Stromal cell of bone marrow (primary cell): ENCODE results near the gene APOBEC3B.
"Not testable (repeated sequence)": the region's sequence is repeated elsewhere in the genome, so short reads cannot be mapped to it uniquely, and the experiment has no call there.

Experiments
- DNase-seq: peaks from one replicate; pipeline ENCODE4 v3.0.0-alpha.2; 2012; ENCODE audit warnings: low read depth

APOBEC3B gene

GRCh38 chr22:38967451-38968450, 14.4 kb upstream of the APOBEC3B start:
- no peak for DNase-seq

- DNase-seq: no peak
Observed at GRCh38 chr22:38968801-38969200, 13.3 kb upstream of the APOBEC3B start.

- DNase-seq: no peak
Observed at GRCh38 chr22:38970551-38970950, 11.6 kb upstream of the APOBEC3B start.

DNA sequence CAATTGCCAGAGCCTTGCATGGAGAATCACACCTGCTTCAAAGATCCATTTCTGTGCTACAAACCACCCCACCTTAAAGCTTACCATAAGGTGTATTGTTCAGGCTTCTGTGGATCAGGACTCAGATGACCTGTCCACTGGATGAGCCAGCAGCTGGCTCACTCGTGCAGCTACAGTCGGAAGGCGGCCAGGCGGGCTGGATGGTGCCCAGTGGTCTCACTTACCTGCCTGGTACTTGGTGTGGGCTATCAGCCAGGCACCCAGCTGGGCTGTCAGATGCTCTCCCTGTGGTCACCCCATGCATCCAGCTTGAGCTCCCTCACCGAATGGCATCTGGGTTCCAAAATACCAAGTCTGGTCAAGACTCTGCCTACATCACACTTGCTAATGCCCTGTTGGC, 10.9 kb upstream of the APOBEC3B start:
- DNase-seq: no peak

DNA sequence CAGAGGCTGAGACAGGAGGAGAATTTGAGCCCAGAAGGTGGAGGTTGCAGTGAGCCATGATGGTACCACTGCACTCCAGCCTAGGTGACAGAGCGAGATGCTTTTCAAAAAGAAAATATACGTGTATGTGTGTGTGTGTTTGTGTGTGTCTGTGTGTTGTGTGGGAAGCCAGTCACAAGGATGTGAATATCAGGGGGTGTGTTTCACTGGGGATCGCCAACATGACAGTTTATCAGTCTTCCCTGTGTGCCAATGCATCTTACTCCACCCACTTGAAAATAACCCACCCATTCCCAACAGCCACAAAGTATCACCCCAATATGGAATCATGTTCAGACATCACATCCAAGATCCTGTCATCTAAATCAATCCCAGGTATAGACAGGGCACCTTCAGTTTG, 10.4 kb upstream of the APOBEC3B start:
- no peak for DNase-seq

GRCh38 chr22:38972558-38972957, 9.6 kb upstream of the APOBEC3B start:
- DNase-seq: no peak

- DNase-seq: no peak
Observed at GRCh38 chr22:38973289-38974169, 8.6 kb upstream of the APOBEC3B start.

- no peak for DNase-seq
Observed at GRCh38 chr22:38974170-38974825, 7.8 kb upstream of the APOBEC3B start.

DNA sequence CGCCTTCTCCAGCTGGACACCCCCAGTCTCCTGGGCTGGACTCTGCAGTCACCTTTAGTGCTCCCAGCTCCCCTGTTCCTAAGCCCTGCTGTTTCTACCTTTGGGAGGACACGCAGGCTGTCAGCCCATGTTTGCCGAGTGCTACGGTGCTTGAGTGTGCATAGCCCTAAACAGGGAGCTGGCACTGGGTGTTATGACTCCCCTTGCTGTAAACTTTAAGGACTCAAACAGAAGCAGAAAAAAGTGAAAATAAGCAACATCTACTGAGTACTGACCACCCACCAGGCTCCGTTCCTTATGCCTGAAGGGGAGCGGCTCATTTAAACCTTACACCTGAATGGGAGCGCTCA, 7.3 kb upstream of the APOBEC3B start:
- DNase-seq: no peak

GRCh38 chr22:38977289-38977688, 4.9 kb upstream of the APOBEC3B start:
- not testable (repeated sequence) for DNase-seq

DNA sequence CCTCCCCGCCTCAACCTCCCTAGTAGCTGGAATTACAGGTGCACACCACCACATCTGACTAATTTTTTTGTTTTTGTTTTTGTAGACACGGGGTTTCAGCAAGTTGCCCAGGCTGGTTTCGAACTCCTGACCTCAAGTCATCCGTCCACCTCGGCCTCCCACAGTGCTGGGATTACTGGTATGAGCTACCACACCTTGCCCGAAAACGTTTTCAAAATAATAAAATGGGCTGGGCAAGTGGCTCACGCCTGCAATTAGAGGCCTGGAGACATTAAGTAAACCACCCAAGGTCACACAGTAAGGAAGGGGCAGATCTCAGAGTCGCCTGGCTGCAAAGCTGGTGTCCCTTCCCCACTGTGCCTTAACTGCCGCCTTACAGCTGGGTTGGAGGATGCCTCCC, 1.6 kb upstream of the APOBEC3B start:
- not testable (repeated sequence) for DNase-seq

DNA sequence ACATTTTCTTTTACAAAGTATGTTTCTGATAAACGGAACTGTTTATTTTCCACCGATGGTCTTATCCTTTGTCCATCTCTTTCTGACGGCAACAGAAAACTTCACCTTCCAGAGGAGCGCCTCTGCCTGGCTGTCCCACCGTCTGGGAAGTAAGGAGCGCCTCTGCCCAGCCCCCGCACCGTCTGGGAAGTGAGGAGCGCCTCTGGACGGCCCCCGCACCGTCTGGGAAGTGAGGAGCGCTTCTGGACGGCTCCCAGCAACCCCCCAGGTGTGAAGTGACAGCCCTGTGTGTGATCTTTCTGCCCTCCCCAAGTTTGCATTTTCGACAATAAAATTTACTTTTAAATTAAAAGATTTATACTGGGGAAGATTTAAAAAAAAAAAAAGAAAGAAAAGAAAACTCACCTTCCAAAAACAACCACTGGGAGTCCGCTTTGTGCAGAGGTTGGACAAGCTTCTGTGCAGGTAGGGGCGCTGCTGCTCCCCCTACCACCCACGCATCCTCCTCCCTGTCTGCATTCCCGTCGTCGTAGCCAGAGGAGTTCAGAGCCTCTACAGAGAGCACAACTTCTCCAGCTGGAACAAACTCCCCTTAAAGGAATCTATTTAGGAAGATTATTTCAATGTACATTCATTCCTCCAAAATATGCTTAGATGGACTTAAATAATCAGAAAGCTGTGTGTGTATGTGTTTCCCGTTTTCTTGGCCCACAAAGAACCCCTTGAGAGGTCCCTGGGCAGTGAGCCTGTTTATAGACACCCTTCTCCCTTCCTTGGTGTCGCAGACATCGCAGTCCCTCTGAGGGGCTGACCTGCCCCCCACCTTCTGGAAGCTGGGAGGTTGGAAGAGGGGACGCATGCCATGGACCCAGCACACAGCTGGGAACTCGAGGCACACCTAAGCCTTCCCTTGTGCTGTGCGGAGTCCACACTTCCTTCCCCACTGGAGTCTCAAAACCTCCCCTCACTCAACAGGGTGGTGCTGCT, 849 bp upstream of the APOBEC3B start:
- DNase-seq: no peak

DNA sequence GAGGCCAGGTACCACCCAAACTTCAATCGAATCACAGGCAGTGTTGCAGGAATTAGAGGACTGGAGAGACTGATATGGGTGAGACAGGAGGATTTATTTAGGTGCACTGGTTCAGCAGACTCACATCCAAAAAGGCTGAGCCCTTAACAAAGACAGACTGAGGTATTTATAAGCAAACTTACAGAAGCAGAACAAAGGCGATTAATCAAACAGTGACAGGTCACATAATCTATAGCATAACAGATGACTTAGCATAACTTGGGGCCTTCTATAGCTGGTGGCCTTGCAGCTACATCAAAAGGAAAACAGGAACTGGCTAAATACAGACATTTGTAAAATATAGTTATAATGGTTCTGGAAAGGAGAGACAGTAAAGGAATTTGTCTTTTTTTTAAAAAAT, 2.1 kb downstream of the APOBEC3B start:
- no peak for DNase-seq

- not testable (repeated sequence) for DNase-seq
Observed at GRCh38 chr22:38984784-38985757, 2.9 kb downstream of the APOBEC3B start.

GRCh38 chr22:38986629-38987028, 4.5 kb downstream of the APOBEC3B start:
- DNase-seq: no peak

GRCh38 chr22:38987171-38987895, 5.2 kb downstream of the APOBEC3B start:
- DNase-seq: no peak

- DNase-seq: no peak
Observed at GRCh38 chr22:38989466-38989865, 7.3 kb downstream of the APOBEC3B start.

- not testable (repeated sequence) for DNase-seq
Observed at GRCh38 chr22:38992871-38993371, 10.8 kb downstream of the APOBEC3B start.

GRCh38 chr22:38996105-38996504, 14.0 kb downstream of the APOBEC3B start:
- DNase-seq: no peak
